Nephron (organoid): ENCODE results near the gene HIP1.

ENCODE experiments used
- H3K27ac Mint-ChIP-seq, 3 experiments: 2 replicates each; pipeline ENCODE4 v1.8.0; 2020; ENCODE audit warnings: mixed read lengths in 3 of 3, mild to moderate bottlenecking in 2 of 3, moderate library complexity in 1 of 3
- H3K27me3 Mint-ChIP-seq: 2 replicates; pipeline ENCODE4 v1.8.0; 2021; ENCODE audit warnings: low read depth, mild to moderate bottlenecking, moderate library complexity, mixed read lengths
- H3K36me3 Mint-ChIP-seq: 2 replicates; pipeline ENCODE4 v1.8.0; 2020; ENCODE audit warnings: low read depth, mixed read lengths
- H3K4me1 Mint-ChIP-seq: 2 replicates; pipeline ENCODE4 v1.8.0; 2020; ENCODE audit warnings: mixed read lengths
- H3K4me3 Mint-ChIP-seq, 3 experiments: 2 replicates each; pipeline ENCODE4 v1.8.0; 2020; ENCODE audit warnings: mild to moderate bottlenecking in 3 of 3, mixed read lengths in 3 of 3, moderate library complexity in 2 of 3
- H3K9me3 Mint-ChIP-seq: 2 replicates; pipeline ENCODE4 v1.8.0; 2020; ENCODE audit warnings: mixed read lengths
- TF ChIP-seq, protein P1 (sequence below), 3 experiments: fragments of 200-600 bp; sonication (generic); IDR thresholded peaks; one replicate each; pipeline ENCODE4 v1.5.0; 2021; ENCODE audit warnings: antibody characterized with exemption in 3 of 3; ENCODE audit not compliant: unreplicated experiment in 3 of 3

The HIP1 gene

GRCh38 chr7:75667938-75668337 is 70.8 kb downstream of the HIP1 start:
- no peaks in the 10 kb centered on the region for H3K9me3 Mint-ChIP-seq

GRCh38 chr7:75663302-75663907 is 75.3 kb downstream of the HIP1 start:
- peaks cover 4% of the 10 kb centered on the region for H3K4me1 Mint-ChIP-seq
- H3K27ac Mint-ChIP-seq: no peak overlapping the region
- no peaks in the 10 kb centered on the region for H3K9me3 Mint-ChIP-seq

More at GRCh38 chr7:75667938-75668337, 70.8 kb downstream of the HIP1 start:
- no peaks in the 10 kb centered on the region for H3K36me3 Mint-ChIP-seq
- peaks cover 4% of the 10 kb centered on the region for H3K4me1 Mint-ChIP-seq
- TF ChIP-seq, protein P1, sequence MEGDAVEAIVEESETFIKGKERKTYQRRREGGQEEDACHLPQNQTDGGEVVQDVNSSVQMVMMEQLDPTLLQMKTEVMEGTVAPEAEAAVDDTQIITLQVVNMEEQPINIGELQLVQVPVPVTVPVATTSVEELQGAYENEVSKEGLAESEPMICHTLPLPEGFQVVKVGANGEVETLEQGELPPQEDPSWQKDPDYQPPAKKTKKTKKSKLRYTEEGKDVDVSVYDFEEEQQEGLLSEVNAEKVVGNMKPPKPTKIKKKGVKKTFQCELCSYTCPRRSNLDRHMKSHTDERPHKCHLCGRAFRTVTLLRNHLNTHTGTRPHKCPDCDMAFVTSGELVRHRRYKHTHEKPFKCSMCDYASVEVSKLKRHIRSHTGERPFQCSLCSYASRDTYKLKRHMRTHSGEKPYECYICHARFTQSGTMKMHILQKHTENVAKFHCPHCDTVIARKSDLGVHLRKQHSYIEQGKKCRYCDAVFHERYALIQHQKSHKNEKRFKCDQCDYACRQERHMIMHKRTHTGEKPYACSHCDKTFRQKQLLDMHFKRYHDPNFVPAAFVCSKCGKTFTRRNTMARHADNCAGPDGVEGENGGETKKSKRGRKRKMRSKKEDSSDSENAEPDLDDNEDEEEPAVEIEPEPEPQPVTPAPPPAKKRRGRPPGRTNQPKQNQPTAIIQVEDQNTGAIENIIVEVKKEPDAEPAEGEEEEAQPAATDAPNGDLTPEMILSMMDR (IDR thresholded peaks at IDR 0.05; ENCODE audit: unreplicated experiment in 3 of 3): no peak
- no peaks in the 10 kb centered on the region for H3K27me3 Mint-ChIP-seq
- H3K27ac Mint-ChIP-seq: no peak overlapping the region
- H3K4me3 Mint-ChIP-seq: no peak overlapping the region

DNA sequence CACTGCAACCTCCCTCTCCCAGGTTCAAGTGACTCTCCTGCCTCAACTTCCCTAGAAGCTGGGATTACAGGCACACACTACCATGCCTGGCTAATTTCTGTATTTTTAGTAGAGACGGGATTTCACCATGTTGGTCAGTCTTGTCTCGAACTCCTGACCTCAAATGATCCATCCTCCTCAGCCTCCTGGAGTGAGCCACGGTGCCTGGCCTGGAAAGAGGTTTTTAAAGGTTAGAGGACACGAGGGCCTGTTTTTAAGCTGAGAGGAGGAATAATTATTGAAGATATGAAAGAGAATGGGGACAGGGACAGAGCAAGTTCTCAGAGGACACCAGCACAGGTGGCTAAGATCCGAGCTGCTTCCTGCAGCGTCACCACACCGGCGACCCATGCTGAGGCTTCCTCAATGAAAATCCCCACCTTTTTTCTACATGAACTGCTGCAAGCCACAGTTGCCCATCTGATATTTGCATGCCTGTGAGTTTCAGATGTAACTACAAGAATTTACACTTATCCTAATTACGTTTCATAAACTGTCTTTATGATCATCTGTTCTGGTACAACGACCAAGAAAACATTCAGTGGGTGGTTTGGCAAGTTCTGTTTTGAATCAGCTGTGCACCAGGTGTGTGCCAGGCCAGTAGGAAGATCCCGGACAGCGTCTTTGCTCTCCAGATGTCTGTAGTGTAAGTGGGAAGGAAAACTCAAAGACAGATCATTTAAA is 76.0 kb downstream of the HIP1 start:
- H3K4me3 Mint-ChIP-seq: no peak overlapping the region
- no peaks in the 10 kb centered on the region for H3K9me3 Mint-ChIP-seq
- no peak overlapping the region for H3K27ac Mint-ChIP-seq
- H3K36me3 Mint-ChIP-seq: no peaks in the 10 kb centered on the region
- H3K27me3 Mint-ChIP-seq: no peaks in the 10 kb centered on the region
- H3K4me1 Mint-ChIP-seq: peaks cover under 1% of the 10 kb centered on the region
- TF ChIP-seq, protein P1 (IDR thresholded peaks at IDR 0.05; ENCODE audit: unreplicated experiment in 3 of 3): no peak

More at GRCh38 chr7:75663302-75663907, 75.3 kb downstream of the HIP1 start:
- Mint-ChIP-seq H3K27me3 (no peaks in the 10 kb centered on the region), H3K4me3 (no peak overlapping the region), H3K36me3 (no peaks in the 10 kb centered on the region)
- TF ChIP-seq, protein P1 (IDR thresholded peaks at IDR 0.05; ENCODE audit: unreplicated experiment in 3 of 3): no peak

DNA sequence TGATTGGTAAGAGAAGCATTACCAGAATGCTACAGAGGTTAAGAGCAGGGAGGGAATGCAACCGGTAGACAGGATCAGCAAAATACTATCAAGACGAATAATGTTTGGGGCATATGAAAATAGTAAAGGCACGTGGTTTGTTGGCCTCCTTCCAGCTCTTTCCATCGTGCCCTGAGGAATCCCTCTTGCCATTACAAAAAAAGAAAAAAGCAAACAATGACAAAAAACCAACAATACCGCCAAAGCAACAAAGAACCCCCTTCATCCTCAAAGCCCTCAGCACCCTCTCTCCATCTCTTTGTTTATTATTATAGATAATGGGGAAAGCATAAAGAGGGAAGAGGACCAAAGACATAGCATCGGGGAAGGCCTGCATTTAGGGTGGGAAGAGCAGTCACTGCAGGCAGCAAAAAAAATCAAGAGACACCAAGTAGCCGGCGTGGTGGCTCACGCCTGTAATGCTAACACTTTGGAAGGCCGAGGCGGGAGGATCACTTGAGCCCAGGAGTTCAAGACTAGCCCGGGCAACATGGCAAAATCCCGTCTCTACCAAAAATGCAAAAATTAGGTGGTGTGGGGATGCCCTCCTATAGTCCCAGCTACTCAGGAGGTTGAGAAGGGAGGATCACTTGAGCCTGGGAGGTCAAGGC is 78.0 kb downstream of the HIP1 start:
- H3K4me1 Mint-ChIP-seq: no peaks in the 10 kb centered on the region
- TF ChIP-seq, protein P1 (IDR thresholded peaks at IDR 0.05; ENCODE audit: unreplicated experiment in 3 of 3): no peak
- no peaks in the 10 kb centered on the region for H3K27me3 Mint-ChIP-seq
- H3K27ac Mint-ChIP-seq: no peak overlapping the region
- no peaks in the 10 kb centered on the region for H3K9me3 Mint-ChIP-seq
- no peak overlapping the region for H3K4me3 Mint-ChIP-seq
- H3K36me3 Mint-ChIP-seq: no peaks in the 10 kb centered on the region

GRCh38 chr7:75658802-75659201 is 79.9 kb downstream of the HIP1 start:
- no peak overlapping the region for H3K4me3 Mint-ChIP-seq
- H3K27me3 Mint-ChIP-seq: no peaks in the 10 kb centered on the region
- H3K36me3 Mint-ChIP-seq: no peaks in the 10 kb centered on the region
- no peak overlapping the region for H3K27ac Mint-ChIP-seq
- TF ChIP-seq, protein P1 (IDR thresholded peaks at IDR 0.05; ENCODE audit: unreplicated experiment in 3 of 3): no peak
- no peaks in the 10 kb centered on the region for H3K4me1 Mint-ChIP-seq
- no peaks in the 10 kb centered on the region for H3K9me3 Mint-ChIP-seq
